GM19240 (cell line): ENCODE data around the gene C1QA.

Experiments used
- DNase-seq: peaks from one replicate; pipeline ENCODE4 v3.0.0; 2011; ENCODE audit warnings: low spot score; ENCODE audit not compliant: insufficient read length

The C1QA gene, protein sequence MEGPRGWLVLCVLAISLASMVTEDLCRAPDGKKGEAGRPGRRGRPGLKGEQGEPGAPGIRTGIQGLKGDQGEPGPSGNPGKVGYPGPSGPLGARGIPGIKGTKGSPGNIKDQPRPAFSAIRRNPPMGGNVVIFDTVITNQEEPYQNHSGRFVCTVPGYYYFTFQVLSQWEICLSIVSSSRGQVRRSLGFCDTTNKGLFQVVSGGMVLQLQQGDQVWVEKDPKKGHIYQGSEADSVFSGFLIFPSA

DNA sequence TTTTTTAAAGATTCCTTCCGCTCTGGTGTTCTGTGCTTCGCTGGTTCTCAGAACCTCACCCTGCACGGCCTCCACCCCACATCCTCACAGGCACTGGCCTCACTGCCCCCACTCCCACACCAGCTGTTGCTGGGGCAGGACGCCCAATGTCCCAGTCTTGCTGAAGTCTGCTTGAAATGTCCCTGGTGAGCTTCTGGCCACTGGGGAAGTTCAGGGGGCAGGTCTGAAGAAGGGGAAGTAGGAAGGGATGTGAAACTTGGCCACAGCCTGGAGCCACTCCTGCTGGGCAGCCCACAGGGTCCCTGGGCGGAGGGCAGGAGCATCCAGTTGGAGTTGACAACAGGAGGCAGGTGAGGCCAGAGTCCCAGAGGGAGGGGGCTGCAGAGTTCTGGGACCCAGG lies at the start of gene C1QA:
TSS of gene C1QA (plus strand) at position 276 of the 400 bp plus-strand sequence. CDS start 989 bp downstream, outside the sequence.
- DNase-seq = no peak

GRCh38 chr1:22587247-22587646 lies 49.2 kb upstream of the C1QA start:
- DNase-seq = no peak

DNA sequence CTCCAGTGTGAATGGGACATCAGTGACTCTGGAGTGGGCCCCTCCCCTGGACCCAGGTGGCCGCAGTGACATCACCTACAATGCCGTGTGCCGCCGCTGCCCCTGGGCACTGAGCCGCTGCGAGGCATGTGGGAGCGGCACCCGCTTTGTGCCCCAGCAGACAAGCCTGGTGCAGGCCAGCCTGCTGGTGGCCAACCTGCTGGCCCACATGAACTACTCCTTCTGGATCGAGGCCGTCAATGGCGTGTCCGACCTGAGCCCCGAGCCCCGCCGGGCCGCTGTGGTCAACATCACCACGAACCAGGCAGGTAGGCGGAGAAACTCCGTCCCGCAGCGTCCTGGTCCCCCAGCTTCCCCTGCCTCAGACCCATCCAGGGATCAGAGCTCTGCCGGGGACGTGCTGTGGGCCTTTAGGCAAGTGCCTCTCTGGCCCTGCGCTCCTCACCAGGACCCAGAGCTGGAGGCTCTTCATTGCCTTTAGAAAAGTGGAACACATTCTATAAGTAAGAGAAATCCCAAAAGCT lies 47.5 kb upstream of the C1QA start:
- DNase-seq = no peak

- no peak for DNase-seq
Measured at GRCh38 chr1:22591576-22591975, 44.9 kb upstream of the C1QA start.

DNA sequence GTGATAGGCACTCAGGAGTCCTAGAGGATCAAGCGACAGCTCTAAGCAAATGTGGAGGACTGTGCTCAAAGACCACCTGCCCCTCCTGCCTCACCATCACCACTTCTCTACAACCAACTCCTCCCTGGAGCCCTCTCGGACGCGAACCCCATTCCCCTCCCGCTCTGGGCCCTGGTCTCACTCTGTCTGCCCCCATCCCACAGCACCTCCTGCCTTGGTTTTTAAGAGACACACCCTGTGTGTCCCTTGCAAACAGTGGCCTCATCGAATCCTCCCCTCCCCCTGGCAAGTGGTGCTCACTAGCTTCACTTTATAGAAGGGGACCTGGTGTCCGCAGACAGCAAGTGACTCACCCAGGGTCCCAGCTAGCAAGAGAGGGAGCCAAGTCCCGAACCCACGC lies 44.4 kb upstream of the C1QA start:
- no peak for DNase-seq

- no peak for DNase-seq
Measured at GRCh38 chr1:22592919-22593790, 43.3 kb upstream of the C1QA start.

DNA sequence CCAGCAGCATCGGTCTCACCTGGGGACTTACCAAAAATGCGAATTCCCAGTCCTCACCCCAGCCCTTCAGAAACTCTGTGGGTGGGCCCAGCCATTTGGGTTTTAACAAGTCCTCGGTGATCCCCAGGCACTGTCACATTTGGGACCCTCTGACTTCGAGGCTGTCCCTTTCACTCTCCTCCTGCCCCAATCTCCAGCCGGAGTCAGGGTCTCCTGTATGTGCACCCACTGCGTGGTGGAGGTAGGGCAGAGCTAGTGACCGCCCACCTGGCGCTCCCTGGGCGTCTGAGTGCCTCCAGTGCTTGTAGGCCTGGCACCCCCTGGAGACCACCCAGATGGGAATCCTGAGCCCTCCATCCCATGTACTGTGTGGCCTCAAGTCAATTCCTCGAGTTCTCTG lies 42.0 kb upstream of the C1QA start:
- no peak for DNase-seq

DNA sequence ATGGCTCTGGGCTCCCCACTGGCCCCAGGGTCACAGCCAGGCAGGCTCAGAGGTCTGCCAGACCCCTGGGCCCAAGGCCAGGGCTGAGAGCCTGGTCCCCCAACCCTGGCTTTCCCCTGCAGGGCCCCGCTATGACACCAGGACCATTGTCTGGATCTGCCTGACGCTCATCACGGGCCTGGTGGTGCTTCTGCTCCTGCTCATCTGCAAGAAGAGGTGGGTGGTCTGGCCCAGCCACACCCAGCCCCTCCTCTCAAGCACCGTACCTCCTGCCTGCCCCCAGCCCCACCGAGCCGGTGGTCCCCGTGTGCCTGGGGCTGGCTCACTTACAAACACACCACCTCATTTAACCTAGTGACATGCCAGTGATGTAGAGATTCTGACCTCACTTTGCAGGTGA lies 41.3 kb upstream of the C1QA start:
- DNase-seq = no peak

DNA sequence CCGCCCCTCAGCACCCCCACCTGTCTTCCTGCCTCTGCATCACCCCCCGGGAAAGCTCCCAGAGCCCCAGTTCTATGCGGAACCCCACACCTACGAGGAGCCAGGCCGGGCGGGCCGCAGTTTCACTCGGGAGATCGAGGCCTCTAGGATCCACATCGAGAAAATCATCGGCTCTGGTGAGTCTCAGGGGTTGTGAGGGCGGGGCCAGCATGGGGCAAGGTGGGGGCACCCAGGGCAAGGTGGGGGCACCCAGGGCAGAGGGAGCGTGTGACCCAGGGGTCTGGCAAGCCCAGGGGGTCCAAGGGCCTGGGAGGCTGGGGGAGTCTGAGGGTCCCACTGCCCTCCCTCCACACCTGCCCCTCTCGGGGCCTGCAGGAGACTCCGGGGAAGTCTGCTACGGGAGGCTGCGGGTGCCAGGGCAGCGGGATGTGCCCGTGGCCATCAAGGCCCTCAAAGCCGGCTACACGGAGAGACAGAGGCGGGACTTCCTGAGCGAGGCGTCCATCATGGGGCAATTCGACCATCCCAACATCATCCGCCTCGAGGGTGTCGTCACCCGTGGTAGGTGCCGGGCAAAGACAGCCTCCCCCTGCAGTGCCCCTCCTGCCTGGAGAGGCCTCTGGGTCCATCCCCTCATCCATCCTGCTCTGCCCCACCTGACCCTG lies 39.0 kb upstream of the C1QA start:
- no peak for DNase-seq

- no peak for DNase-seq
Measured at GRCh38 chr1:22597996-22598395, 38.4 kb upstream of the C1QA start.

DNA sequence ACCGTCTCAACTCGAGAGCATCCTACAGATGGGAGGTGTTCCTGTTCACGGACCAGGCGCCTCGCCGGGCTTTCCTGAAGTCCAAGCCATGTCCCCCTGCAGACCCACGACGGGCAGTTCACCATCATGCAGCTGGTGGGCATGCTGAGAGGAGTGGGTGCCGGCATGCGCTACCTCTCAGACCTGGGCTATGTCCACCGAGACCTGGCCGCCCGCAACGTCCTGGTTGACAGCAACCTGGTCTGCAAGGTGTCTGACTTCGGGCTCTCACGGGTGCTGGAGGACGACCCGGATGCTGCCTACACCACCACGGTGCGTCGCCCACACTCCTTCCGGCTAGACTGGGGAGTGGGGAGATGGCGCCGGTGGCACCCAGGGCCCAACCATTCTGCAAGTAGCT lies 37.7 kb upstream of the C1QA start:
- DNase-seq = no peak

DNA sequence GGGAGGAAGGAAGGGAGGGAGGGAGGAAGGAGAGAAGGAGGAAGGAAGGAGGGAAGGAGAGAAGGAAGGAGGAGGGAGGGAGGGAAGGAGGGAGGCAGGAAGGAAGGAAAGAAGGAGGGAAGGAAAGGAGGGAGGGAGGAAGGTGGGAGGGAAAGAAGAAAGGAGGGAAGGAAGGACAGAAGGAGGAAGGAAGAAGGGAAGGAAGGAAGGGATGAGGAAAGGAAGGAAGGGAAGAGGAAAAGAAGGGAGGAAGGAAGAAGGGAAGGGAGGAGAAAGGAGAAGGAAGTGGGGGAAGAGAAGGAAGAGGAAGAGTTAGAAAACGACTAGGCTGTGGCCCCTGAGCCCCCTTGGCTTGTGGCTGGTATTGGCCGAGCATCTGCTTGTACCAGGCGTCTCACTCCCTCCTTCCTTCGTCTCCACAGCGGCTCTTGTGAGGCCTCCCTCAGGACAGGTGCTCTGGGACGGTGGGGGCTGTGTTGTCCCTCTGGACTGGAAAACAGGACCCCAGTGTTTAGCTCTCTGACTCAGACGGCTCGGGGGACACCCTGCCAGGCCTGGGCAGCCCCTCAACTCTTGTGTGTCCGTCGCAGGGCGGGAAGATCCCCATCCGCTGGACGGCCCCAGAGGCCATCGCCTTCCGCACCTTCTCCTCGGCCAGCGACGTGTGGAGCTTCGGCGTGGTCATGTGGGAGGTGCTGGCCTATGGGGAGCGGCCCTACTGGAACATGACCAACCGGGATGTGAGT lies 36.2 kb upstream of the C1QA start:
- DNase-seq = no peak

DNA sequence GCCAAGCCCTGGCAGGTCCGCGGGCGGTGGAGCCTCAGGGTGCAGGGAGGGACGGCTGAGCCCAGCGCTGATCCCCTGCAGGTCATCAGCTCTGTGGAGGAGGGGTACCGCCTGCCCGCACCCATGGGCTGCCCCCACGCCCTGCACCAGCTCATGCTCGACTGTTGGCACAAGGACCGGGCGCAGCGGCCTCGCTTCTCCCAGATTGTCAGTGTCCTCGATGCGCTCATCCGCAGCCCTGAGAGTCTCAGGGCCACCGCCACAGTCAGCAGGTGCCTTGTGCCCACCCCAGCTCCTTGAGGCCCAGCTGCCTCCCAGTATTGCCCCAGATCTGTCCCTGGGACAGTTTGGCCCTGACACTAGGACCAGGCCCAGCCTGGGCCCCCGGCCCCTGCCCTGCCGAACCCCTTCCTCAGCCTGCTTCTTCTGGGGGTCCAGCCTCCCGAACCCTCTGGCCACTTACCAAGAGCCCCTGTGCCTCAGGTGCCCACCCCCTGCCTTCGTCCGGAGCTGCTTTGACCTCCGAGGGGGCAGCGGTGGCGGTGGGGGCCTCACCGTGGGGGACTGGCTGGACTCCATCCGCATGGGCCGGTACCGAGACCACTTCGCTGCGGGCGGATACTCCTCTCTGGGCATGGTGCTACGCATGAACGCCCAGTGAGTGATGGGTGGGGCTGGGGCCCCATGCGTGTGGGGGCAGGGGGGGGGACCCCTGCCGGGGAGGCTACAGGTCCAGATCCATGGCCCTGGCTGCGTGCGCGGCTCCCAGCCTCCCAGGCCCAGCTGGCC lies 35.4 kb upstream of the C1QA start:
- DNase-seq = no peak

GRCh38 chr1:22601610-22602009 lies 34.8 kb upstream of the C1QA start:
- no peak for DNase-seq

GRCh38 chr1:22602060-22602740 lies 34.2 kb upstream of the C1QA start:
- DNase-seq = no peak

GRCh38 chr1:22606161-22606560 lies 30.3 kb upstream of the C1QA start:
- no peak for DNase-seq

DNA sequence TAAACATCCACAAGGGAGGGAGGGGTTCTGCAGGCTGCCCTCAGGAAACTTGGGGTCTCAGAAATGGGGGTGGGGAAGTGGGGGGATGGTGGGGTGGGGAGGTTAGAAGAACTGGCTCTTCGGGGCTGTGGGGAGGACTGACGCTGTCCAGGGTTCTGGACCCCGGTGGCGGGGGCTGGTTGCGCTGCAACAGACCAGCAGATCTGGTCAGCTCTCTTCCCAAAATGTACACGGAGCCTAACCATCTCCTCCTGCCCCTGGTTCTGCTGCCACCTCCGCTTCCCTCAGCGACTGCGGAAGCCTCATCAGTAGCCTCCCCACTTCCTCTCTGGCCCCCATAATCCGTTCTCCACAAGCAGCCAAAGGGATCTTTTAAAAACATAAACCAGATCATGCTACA lies 29.3 kb upstream of the C1QA start:
- DNase-seq = no peak

GRCh38 chr1:22608361-22608760 lies 28.1 kb upstream of the C1QA start:
- DNase-seq = no peak

DNA sequence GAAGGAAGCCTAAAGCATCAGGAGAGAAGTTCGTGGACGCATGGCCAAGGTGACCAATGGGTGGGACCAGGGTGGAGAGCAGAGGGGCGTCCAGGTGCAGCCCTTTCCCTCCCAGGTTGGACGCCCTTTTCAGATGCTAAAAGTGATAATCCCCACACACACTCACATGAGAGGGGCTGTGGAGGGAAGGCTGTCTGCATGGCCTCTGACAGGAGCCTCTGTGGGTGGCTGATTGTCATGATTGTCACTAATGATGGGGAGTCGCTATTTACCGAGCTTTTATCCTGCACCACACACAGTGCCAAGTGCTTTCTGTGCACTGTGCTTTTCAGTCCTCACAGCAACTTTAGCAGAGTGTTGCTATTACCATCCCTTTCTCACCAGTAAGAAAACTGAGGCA lies 27.1 kb upstream of the C1QA start:
- DNase-seq = no peak

DNA sequence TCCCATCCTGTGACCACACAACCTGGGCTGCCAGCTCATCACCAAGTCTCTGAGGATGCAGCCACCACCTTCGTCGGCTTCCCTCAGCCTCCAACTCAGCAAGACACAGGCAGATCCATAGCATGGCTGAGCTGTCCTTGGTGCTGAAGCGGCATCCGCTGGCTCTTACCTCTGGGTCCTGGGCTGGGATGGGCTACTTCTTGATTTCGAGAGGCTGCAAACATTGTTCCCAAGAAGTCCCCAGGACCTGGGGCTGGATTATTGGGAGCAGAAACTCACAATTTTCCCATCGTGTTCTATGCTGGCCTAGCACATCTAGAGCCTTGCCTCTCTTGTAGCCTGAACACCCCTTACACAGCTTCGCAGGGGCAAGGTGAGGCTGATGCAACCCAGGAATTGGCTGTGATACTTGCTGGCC lies 24.9 kb upstream of the C1QA start:
- no peak for DNase-seq
